Measurements from ENCODE around the gene VTN.

VTN gene

DNA sequence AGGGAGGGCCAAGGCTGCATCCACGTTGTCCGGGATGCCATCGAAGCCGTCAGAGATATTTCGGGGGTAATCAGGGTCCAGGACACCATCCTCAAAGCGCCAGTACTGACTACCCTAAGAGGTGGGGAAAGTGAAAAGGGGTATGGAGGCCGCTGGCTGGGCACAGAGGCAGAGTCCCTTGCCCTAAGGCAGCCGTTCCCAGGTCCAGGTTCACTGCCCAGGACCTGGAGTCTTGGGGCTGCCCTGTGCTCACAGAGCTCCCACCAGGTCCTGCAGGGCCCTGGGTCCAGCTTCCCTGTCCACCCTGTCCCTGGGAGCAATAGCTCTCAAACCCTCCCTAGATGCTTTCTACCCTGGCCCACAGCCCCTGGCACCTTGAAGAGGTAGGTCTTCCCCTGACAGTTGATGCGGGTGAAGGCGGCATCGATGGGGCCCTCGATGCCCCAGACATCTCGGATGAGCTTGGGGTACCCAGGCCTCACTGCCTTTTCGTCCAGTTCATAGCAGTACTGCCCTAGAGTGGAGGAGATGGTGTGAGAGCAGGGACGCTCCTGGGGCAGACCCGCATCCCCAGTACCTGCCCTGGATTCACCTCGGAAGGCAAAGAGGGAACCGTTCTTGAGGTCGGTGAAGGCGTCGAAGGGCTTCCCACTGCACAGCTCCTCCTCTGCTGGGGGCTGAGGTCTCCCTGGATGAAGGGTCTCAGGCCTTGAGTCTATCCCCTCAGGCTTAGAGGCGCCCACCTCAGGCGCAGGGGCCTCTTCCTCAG, 1.0 kb downstream of the VTN start:
- no peak for DNase-seq (ENCODE audit: low read depth in 2 of 2)

DNA sequence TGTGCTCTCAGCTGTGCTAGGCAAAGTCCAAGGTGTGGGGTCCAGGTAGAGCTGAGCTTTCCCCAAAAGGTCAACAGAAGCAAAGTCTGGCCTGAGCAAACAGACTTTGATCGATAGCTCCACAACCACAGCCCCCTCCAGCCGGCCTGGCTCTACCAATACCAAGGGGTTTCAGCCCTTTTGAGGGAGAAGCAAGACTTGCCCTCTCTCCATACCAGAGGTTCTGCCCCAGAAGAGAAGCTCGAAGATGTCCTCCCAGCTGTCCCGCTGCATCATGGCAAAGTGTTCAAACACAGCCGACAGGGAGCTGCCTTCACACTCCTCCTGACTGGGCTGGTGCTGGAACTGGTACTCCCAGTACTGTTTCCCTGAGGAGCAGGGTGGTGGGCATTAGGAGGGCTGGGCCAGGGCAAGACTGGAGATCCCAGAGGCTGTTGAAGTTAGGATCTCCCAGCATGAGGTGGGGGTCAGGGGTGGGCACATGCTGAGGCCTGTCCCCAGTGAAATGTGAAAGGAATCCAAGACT, 1.7 kb downstream of the VTN start:
- no peak for DNase-seq (ENCODE audit: low read depth in 2 of 2)

- DNase-seq (ENCODE audit: low read depth in 2 of 2), result no peak
These were observed 2.3 kb downstream of the VTN start for GRCh38 chr17:28367641-28368305.

DNA sequence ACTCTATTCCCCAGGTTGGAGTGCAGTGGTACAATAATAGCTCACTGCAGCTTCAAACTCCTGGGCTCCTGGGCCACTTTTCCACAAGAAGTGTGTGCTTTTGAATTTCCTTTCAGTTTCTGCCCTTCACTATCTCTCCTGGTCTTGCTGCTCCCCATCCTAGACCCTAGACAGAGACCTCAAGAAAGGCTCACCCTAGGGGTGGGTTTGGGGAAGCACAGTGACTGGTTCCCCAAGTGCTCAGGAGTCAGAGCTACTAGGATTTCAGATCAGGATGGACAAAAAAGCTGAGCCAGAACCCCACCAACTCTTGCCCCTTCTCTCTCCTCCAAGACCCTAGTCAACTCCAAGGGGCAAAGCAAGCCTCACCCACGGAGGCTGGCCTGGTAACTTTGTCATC, 3.5 kb downstream of the VTN start:
- DNase-seq (ENCODE audit: low read depth in 2 of 2), result no peak

DNA sequence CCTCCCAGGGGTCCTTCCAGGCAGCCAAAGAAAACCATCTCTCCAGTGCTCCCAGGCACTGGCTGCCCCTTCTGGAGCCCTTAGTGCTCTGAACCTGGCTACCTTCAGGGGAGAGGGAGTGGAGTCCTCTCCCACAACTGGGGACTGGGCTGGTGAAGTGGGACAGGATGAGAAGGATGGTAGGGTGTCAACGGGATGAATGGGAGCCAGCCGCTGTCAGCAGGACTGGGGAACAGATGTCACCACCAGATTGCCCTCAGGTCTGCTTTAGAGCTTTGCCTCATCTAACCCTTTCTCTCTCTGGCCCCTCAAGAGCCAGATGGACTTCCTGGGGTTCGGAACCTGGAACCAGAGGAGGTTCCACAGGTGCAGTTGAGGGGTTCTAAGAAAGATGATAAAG, 4.6 kb downstream of the VTN start:
- DNase-seq (ENCODE audit: low read depth in 2 of 2), result no peak

GRCh38 chr17:28364665-28365363, 5.3 kb downstream of the VTN start, which contains the start of gene SEBOX:
Gene SEBOX (minus strand): TSS chr17:28365199. CDS start chr17:28365151, 48 bp downstream.
- no peak for DNase-seq (ENCODE audit: low read depth in 2 of 2)

DNA sequence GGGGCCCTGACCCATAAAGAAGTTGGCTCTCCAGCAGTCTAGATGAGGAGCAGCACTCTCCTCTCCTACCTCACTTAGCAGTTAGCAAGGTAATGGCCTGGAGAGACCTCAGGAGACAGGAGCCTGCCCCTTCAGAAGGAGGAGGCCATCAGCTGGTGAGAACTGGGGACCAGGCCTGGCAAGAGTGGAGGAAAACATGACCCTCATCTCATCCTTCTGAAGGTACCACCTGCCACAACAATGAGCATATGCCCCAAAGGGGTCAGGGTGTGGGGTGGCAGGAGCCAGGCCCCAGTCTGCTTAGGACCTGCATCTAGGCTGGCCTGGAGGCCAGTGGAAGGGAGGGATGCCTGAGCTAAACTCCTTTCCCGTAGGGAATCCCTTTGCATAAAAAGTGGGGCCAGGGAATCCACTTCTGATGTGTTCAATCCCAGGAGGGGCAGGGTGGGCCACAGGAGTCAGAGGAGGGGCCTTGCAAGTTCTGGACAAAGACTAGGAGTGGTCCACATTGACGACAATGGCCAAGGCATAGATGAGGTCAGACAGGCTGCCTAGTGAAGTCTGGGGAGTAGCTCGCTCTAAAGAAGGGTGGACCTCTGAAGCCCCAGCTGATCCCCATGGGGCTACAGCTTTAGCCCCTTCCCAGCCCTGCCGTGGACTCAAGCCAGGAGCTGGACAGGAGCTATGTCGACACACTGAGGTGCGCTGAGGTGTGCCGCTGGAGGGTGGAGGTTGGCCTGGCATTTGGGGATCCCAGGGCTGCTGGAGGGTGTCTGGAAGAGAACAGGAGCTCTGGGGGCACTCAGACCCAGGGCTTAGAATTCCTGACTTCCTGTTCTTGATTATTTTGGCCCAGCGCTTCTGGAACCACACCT, 6.1 kb downstream of the VTN start:
- no peak for DNase-seq (ENCODE audit: low read depth in 2 of 2)

GRCh38 chr17:28363186-28363585, 6.9 kb downstream of the VTN start:
- no peak for DNase-seq (ENCODE audit: low read depth in 2 of 2)

DNA sequence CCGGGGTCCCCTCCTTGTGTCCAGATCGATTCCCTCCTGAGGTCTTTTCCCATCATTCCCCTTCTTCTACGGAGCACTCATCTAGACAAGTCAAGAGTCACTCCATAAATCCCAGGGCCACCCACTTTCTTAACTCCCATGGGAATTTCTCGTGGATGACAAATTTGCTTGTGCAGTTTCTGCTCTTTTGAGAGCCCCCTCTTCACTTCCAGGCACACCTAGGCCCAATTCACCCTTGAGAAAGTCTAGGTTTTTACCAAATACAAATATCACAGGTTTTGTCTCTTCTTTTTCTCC, 12.3 kb downstream of the VTN start:
- no peak for DNase-seq (ENCODE audit: low read depth in 2 of 2)

DNA sequence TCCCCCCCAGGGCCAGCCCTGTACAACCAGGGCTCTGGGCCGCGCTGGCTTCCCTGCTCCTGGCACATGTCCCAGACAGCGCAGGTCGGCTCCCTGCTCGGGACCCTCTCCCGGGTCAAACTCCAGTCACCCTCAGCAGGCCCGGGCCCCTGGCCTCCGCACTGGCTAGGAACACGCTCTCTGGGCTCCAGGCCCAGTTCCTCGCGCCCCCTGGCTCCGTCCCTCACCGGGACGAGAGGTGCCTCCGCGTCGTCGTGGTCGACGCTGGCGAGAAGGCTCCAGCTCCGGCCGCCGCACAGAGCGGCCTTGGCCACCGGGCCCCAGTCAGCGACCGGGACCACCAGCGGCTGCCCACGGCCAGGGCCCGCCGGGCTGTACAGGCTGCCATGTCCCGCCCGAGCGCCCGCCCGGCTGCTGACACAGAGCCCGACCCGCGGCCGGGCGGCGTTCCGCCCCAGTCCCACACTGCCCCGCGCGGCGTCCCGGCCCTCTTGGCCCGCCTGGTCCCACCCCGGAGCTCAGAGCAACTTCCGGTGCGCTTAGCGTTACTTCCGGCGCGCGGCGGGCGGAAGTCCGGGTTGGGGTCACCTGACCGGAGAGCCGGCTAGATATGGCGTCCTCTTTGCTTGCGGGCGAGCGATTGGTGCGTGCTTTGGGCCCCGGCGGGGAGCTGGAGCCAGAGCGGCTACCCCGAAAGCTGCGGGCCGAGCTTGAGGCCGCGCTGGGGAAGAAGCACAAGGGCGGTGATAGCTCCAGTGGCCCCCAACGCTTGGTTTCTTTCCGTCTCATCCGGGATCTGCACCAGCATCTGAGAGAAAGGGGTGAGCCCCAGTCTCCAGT, 12.8 kb downstream of the VTN start, which contains the start of gene POLDIP2:
Gene POLDIP2 (minus strand): TSS at position 467 of the 840 bp plus-strand sequence. CDS start 79 bp downstream, at position 388.
- DNase-seq (ENCODE audit: low read depth in 2 of 2), result peak; percentile 93 to 94

GRCh38 chr17:28350271-28350670, 19.8 kb downstream of the VTN start:
- no peak for DNase-seq (ENCODE audit: low read depth in 2 of 2)

- DNase-seq (ENCODE audit: low read depth in 2 of 2), result no peak
These were observed 21.1 kb downstream of the VTN start for GRCh38 chr17:28348979-28349378.

- DNase-seq (ENCODE audit: low read depth in 2 of 2), result no peak
These were observed 22.7 kb downstream of the VTN start for GRCh38 chr17:28347261-28347891.

- DNase-seq (ENCODE audit: low read depth in 2 of 2), result no peak
These were observed 23.3 kb downstream of the VTN start for GRCh38 chr17:28346746-28347246.

- no peak for DNase-seq (ENCODE audit: low read depth in 2 of 2)
These were observed 23.9 kb downstream of the VTN start for GRCh38 chr17:28346199-28346580.

- no peak for DNase-seq (ENCODE audit: low read depth in 2 of 2)
These were observed 24.5 kb downstream of the VTN start for GRCh38 chr17:28345419-28346198.

- no peak for DNase-seq (ENCODE audit: low read depth in 2 of 2)
These were observed 25.6 kb downstream of the VTN start for GRCh38 chr17:28344435-28344901.

GRCh38 chr17:28344011-28344410, 26.1 kb downstream of the VTN start:
- DNase-seq (ENCODE audit: low read depth in 2 of 2), result no peak

DNA sequence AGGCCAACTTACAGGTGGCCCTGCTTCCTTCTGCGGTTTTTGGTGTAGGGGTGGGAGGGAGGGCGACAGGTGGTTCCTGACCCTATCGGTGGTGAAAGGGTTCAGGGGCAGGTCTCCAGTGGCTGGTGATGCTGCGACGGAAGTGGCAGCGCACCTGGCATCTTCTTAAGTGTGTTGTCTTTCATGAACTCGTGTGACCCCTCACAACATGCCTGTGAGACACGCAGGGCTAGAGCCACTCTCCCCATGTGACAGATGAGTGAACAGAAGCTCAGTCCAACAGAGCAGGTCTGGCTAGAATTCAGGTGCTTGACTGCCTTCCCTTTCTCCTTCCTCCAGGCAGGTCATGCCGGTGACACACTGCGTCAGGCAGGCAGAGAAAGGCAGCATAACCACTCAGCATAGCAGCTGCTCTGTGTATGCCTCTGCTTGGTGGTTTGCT, 26.6 kb downstream of the VTN start:
- no peak for DNase-seq (ENCODE audit: low read depth in 2 of 2)
